Hematopoietic multipotent progenitor cell treated with erythropoietin and hydrocortisone succinate and interleukin-3 and kit ligand, for 17 days (in vitro differentiated cells): Measurements from ENCODE around the gene WIPF2.
A peak's percentile ranks its signal among the peaks of the same experiment; 100 is the strongest.
"Not testable (repeated sequence)": the region's sequence is repeated elsewhere in the genome, so short reads cannot be mapped to it uniquely, and the experiment has no call there.

Source experiments
- DNase-seq: peaks from one replicate; pipeline ENCODE4 v3.0.0-alpha.2; 2015; ENCODE audit warnings: low spot score

Gene WIPF2

DNA sequence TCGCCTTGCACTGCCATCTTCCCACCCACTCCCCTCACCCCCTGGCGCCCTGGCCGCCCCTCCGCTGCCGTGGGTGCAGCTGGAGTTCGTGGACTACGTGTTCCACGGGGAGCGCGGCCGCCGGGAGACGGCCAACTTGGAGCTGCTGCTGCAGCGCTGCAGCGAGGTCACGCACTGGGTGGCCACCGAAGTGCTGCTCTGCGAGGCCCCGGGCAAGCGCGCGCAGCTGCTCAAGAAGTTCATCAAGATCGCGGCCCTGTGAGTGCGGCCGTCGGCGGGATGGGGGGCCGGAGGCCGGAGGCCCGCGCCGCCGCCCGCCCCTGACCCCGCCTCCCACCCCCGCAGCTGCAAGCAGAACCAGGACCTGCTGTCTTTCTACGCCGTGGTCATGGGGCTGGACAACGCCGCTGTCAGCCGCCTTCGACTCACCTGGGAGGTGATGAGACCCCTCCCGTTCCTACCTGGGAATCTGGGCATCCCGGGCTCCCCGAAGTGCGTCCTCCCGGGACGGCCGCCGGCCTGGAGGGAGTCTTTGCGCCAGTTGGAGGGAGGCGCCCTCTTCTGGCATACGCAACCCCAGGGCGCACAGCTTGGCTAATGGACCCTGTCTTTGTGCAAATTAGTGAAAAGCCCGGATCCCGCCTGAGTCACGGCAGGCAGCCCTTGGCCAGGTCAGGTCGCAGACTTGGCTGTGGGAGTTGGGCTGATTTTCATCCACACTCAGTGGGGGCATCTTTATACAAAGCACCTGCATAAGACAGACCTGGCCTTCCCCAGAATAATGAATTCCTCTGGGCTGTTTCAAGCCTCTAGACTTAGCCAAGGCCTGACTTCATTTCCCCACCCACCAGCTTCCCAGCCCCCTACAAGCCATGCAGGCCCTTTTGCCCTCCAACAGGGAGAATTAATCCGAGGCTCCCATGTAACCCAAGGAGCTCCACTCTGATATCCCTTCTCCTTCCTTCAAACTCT lies 27.6 kb upstream of the WIPF2 start:
- DNase-seq = peak; percentile 59

DNA sequence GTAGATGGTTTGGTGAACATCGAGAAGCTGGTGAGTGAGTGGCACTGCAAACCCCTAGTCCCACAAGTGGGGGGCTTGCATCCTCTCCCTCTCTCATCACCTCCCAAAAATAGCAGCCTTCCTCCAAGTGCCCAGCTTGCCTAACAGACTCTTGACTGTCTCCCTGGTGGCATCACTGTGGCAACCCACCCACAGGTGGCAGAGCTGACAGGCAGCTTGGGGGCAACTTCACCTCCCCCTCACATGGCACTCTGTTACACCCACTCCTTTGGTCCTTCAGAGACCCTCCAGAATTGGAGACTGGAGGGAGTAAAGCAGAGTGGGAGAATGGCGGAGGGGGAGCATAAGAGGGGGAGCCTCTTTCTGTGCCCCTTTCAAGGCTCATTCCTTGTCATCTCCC lies 26.1 kb upstream of the WIPF2 start:
- DNase-seq = no peak

DNA sequence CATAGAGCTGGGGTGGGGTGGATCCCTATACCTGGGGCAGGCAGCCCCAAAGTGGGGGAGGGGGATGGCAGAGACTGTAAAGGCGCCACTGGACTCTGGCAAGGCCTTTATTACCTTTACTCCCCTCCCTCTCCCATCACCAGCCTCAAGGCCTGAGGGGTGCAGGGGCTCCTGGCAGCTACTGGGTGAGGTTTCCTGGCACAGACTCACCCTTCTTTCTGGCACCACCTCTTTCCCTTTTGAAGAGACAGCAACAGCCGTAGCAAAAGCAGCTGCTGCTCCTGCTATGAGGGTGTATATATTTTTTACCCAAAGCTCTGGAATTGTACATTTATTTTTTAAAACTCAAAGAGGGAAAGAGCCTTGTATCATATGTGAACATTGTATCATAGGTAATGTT lies 24.3 kb upstream of the WIPF2 start:
- no peak for DNase-seq

DNA sequence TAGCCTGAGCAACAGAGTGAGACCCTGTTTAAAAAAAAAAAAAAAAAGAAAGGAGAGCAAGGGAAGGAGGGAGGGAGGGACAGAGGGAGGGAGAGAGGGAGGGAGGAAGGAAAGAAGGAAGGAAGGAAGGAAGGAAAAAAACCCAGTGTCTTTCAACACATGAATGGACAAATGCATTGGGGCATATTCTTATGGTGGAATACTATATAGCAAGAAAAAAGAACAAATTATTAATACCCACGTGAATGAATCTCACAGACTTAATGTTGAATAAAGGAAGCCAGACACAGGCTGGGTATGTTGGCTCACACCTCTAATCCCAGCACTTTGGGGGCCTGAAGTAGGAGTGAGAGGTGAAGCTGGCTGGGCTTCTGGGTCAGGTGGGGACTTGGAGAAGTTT lies 21.6 kb upstream of the WIPF2 start:
- no peak for DNase-seq

DNA sequence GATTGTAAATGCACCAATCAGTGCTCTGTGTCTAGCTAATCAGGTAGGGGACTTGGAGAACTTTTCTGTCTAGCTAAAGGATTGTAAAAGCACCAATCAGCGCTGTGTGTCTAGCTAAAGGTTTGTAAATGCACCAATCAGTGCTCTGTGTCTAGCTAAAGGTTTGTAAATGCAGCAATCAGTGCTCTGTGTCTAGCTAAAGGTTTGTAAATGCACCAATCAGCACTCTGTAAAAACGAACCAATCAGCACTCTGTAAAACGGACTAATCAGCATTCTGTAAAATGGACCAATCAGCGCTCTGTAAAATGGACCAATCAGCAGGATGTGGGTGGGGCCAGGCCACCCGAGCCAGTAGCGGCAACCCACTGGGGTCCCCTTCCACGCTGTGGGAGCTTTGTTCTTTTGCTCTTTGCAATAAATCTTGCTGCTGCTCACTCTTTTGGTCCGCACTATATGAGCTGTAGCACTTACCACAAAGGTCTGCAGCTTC lies 21.1 kb upstream of the WIPF2 start:
- not testable (repeated sequence) for DNase-seq

DNA sequence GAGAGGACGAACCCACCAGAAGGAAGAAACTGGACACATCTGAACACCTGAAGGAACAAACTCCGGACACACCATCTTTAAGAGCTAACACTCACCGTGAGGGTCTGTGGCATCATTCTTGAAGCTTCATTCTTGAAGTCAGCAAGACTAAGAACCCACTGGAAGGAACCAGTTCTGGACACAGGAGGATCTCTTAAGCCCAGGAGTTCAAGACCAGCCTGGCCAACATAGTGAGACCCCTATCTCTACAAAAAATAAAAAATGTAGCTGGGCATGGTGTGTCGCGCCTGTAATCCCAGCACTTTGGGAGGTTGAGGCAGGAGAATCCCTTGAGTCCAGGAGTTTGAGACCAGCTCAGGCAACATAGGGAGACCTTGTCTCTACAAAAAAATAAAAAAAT lies 20.5 kb upstream of the WIPF2 start:
- no peak for DNase-seq

DNA sequence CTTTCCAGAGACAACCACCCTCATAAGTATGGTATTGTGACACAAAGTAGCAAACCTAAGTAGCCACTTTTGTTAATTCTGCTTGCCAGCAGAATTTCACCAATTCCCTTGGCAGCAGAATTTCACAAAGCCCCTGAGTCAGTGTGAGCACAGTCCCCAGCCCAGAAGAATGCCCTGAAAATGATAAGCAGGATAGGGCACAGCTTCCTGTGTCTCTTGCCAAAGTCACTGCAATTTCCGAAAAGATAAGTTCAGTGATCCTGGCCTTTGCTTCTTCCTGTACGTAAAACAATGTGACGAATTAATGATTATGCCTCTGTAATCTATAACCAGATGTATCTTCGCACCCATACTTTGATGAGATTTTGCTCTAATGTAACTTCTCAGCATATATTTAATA lies 16.0 kb upstream of the WIPF2 start:
- no peak for DNase-seq

DNA sequence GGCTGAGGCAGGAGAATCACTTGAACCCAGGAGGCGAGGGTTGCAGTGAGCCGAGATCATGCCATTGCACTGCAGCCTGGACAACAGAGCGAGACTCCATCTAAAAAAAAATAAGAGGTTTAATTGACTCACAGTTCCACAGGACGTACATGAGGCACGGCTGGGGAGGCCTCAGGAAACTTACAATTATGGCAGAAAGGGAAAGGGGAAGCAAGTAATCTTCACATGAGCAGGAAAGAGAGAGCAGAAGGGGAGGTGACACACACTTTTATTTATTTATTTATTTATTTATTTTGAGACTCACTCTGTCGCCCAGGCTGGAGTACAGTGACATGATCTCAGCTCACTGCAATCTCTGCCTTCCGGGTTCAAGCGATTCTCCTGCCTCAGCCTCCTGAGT lies 12.9 kb upstream of the WIPF2 start:
- DNase-seq = not testable (repeated sequence)

DNA sequence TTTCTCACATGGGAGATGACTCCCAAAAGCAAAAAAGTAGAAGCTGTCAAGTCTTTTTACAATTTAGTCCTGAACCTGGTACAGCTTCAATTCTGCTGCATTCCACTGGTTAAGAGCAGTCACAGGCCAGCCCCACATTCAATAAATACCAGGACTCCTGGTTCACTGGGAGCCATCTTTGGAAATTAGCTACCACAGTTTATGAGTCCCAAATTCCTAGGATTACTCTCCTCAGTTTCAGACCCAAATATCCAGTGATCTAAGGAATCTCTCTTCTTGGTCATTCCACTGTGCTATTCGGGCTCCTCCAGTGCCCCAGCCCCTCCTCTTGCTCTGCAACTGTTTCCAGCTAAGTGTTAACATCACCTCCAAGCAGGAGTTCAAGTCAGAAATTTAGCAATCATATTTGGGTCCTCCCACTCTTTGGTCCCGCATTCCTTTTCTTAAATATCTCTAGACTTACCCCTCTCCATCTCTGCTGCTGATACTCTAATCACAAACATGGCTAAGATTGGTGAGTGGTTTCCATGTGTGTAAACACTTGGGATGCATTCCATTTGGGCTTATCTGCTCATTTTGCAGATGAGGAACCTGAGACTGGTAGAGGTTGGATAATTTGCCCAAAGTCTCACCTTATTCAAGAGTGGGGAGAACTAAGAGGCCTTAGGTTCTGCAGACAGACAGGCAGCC lies 9.6 kb upstream of the WIPF2 start:
- DNase-seq = no peak

DNA sequence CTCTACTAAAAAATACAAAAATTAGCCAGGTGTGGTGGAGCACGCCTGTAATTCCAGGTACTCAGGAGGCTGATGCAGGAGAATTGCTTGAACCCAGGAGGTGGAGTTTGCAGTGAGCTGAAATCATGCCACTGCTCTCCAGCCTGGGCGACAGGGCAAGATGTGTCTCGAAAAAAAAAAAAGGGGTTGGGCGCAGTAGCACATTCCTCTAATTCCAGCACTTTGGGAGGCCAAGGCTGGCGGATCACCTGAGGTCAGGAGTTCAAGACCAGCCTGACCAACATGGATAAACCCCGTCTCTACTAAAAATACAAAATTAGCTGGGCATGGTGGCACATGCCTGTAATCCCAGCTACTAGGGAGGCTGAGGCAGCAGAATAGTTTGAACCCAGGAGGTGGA lies 5.2 kb upstream of the WIPF2 start:
- not testable (repeated sequence) for DNase-seq

DNA sequence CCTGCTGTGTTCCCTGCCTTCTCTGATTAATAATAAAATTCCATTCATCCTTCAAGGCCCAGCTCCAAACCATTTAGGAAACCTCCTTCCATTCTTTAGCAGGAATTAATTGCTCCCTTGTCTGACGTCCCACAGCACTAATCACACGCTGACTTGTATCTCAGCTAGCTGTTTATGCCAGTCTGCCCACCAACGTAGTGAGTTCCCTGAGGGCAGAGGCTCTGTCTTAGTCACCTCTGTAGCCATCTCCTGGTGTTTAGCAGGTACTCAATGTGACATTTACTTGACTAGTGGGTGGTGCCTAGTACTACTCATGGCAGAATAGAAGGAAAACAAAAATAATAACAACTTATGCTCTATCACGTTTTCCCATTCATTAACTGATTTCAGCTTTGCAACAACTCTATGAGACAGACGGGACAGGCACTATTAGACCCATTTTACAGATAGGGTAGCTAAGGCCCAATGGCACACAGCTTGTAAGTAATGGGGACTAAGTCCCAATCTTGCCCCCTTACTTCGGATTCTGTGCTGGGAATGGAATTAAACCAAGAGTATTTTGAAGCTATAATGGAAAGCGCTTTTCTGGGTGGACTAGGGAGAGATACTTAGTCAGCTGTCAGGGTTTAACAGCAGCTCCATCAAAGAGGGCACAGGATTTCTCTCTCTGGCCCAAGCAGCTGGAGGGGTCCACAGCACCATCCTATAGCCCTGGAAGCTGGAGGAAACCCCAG lies 931 bp upstream of the WIPF2 start:
- DNase-seq = no peak

DNA sequence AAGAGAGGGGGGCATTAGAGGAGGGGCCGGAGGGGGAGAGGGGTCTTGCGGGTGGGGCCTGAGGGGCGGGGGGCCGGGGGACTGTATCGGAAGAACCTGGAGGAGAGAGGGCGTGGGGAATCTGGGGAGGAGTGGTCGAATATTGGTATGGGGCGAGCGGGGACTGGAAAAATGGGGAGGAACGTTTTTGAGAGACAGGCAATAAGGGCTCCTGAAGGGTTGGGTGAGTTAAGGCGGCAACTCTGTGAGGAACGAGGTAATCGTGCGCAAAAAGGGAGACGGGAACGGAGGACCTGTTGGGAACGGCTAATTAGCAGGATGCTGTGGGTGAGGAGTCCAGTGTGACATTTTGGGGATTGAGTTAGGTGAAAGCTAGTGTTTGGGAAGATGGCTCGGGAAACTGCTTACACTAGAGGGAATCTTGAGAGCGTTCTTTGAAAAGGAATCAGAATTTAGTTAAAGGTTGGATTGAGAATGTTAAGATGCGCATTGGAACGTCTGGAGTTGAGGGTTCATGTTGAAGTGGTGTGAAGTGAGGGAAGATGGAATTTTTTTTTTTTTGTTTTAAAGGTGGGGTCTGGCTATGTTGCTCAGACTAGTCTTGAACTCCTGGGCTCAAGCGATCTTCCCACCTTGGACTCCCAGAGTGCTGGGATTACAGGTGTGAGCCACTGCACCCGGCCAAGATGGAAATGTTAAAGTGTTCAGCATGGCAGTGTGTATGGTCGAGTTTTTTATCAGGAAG lies 662 bp downstream of the WIPF2 start:
- DNase-seq = peak; percentile 50

DNA sequence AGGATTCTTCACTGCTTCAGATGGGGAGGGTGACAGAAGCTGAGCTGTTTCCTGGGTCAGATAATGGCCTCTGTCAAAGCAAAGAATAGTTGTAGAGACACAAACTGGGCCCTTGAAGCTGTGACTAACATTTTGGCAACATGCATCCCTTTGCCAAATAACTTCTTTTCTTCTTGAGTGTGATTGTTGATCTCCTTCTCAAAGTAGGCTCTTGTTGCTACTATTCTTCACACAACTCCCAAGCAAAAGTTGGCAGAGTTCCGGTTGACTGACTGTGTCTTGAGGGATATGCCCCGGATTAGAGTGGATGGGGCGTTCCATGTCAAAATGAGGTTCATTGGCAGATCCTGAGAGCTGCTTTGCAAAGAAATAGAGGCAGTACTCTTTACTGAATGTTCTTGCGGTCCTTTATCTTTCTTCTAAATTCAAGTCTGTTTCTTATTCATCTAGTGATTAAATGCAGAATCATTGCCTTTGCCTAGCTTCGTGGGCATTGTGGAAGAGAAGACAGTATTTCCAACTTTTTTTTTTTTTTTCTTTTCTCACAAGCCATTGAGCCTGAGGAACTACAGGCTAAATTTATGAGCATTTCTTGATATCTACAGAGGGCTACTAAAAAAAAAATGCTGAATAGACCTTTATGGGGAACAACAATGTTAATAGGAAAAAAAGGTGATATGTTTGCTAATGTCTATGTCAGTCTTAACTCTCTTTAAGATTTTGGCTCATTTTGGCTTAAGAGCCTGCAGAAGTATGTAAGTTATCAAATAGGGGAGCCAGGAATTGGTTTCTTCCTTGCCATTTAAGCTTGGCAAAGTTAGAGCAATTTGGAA lies 5.8 kb downstream of the WIPF2 start:
- DNase-seq = no peak

DNA sequence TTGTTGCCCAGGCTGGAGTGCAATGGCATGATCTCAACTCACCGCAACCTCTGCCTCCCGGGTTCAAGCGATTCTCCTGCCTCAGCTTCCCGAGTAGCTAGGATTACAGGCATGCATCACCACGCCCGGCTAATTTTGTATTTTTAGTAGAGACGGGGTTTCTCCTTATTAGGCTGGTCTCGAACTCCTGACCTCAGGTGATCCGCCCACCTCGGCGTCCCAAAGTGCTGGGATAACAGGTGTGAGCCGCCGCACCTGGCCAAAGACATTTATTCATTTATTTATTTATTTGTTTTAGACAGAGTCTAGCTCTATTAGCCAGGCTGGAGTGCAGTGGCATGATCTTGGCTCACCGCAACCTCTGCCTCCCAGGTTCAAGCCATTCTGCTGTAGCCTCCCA lies 10.0 kb downstream of the WIPF2 start:
- DNase-seq = not testable (repeated sequence)

DNA sequence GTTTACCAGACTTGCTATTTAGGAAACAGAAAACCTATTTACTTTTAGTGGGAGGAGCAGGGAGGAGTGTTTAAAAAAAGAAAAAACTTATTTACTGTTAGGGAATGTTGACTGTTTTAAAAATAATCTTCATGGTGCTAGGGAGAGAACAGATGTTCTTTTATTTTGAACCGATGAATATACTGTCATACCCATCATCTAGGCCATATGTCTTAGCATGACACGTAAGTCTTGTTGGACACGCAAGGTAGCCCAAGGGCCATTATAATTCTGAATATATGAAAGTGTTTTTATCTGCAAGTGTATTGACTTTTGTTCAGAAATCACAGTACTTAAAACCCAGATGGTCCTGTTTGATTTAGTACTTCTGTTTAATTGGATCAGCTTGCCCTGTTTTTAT lies 11.6 kb downstream of the WIPF2 start:
- no peak for DNase-seq

DNA sequence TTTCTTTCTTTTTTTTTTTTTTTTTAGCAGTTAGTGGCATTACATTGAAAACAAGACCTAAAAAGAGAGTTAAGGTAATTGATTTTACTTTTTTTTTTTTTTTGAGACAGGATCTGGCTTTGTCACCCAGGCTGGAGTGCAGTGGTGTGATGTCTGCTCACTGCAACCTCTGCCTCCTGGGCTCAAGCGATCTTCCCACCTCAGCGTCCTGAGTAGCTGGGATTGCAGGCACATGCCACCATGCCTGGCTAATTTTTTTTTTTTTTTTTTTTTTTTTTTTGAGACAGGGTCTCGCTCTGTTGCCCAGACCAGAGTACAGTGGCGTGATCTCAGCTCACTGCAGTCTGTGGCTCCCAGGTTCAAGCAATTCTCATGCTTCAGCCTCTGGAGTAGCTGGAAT lies 12.8 kb downstream of the WIPF2 start:
- not testable (repeated sequence) for DNase-seq

DNA sequence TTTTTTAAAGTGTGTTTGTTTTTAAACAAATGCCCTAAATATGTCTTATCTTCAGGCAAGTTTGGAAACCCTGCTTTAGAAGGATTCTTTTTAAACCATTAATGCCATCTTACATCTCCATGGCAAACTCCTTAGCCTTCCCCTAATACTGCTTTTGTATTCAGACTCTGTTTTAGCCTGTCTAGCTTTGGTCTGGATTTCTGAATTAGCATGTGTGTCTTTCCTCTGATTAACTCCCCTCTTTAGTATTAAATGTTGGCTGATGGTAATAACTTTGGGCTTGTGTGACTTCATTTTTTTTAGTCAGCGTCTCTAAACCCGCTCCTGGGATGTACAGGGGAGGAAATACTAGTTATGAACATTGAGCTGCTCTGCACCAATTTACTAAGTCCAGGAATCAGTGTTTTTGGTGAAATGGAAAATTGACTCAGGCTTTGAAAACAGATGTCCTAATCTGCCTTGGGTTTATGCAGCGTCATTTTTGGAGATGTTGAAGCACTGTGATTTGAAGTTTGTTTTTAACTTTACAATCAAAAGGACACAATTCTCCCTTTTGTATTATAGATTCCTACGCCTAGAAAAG lies 22.2 kb downstream of the WIPF2 start:
- DNase-seq = no peak

DNA sequence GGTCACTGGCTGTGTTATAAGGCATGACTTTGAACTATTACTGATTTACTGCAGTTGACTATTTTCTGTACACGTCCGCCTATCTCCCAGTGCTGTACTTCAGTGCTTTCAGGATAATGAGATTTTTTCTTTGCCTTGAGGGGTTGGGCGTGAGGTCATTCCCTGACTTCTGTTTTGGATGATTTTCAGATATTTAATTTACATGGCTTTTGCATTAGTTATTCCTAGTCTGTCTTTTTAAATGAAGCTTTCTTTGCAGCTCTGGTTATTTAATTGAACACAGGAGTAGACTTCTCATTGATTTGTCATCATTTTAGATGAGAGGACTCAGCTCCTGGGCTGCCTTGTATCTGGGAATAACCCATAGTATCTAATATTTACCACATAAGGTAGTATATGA lies 23.7 kb downstream of the WIPF2 start:
- DNase-seq = no peak

DNA sequence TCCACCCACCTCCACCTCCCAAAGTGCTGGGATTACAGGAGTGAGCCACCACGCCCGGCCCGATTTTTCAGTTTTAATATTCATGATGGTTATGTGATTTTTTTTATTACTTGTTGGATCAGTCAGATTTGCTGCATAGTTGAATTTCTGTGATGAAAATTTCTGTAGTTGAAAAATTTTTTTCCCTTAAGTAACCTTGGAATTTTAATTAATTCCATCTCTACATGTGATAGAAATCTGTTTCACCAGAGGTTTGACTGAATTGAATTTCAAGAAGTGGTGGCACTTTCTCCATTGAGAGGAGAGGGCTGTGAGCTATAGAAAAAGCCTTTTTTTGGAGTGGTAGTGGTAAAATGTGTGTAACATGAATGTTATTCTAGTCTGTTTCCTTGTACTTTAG lies 24.7 kb downstream of the WIPF2 start:
- DNase-seq = no peak

DNA sequence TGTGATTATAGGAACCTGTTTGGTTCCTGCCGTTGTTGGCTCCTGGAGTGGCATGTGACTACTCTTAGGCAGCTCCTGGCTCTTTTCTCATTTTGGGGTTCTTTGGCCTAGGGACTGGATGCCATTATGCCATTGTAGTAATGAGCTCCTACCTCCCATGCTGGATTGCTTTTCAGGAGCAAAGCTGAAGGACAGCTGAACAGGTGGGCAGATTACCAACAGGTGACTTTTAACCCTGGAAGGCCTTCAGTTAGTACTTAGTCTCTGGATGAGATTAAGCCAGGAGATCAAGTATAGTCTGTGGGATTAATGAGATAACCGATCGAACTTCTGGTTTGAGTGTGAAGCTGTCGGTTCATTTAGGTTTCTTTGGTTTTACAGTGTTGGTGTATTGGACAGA lies 25.2 kb downstream of the WIPF2 start:
- DNase-seq = no peak
